ENCODE measurements around the gene HPCA.

Gene HPCA

DNA sequence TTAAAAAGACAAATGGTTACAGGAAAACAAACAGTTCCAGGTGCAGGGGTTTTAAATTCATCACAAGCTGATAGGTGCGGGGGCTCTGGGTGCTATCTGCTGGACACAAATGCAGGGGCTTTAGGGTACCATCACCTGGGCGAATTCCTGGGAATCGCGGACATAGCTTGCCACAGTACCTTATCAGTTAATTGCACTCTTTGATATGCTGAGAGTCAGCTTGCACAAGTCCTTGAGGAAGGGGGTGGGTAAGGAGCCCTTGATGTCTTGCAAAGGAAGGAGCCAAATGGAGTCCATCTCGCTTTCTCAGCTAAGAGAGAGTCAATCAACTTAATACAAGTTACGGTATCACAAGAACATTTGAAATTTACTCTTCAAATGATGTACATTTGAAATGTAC is 40.3 kb downstream of the HPCA start:
- no peak overlapping the region for H3K4me3 ChIP-seq (ENCODE audit: low read depth, low read length, poor library complexity, severe bottlenecking)
- H3K4me1 ChIP-seq (ENCODE audit: insufficient read depth, low read length, severe bottlenecking) = no peaks in the 10 kb centered on the region
- H3K9me2 ChIP-seq (ENCODE audit: low read depth, low read length) = no peaks in the 10 kb centered on the region
- H4K20me1 ChIP-seq (ENCODE audit: insufficient read depth, low read length) = no peaks in the 10 kb centered on the region
- H3K4me2 ChIP-seq (ENCODE audit: low read length) = no peak overlapping the region
- no peaks in the 10 kb centered on the region for H3F3A ChIP-seq (ENCODE audit: insufficient read depth, low read length)
- TF ChIP-seq EZH2 (IDR thresholded peaks at IDR 0.05; ENCODE audit: borderline replicate concordance, low read length) = no peak
- TF ChIP-seq, protein P1, sequence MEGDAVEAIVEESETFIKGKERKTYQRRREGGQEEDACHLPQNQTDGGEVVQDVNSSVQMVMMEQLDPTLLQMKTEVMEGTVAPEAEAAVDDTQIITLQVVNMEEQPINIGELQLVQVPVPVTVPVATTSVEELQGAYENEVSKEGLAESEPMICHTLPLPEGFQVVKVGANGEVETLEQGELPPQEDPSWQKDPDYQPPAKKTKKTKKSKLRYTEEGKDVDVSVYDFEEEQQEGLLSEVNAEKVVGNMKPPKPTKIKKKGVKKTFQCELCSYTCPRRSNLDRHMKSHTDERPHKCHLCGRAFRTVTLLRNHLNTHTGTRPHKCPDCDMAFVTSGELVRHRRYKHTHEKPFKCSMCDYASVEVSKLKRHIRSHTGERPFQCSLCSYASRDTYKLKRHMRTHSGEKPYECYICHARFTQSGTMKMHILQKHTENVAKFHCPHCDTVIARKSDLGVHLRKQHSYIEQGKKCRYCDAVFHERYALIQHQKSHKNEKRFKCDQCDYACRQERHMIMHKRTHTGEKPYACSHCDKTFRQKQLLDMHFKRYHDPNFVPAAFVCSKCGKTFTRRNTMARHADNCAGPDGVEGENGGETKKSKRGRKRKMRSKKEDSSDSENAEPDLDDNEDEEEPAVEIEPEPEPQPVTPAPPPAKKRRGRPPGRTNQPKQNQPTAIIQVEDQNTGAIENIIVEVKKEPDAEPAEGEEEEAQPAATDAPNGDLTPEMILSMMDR (IDR thresholded peaks at IDR 0.05; ENCODE audit: low read length) = no peak
- H3K27me3 ChIP-seq (ENCODE audit: insufficient read depth, low read length) = 0 out of 2 replicates have a peak, but pooled peaks cover 4% of the 10 kb centered on the region
- H3K36me3 ChIP-seq (ENCODE audit: insufficient read depth, low read length) = no peaks in the 10 kb centered on the region
- H3K27ac ChIP-seq (ENCODE audit: low read depth, low read length, poor library complexity, severe bottlenecking) = no peak overlapping the region
- no peak overlapping the region for H2AFZ ChIP-seq (ENCODE audit: low read length)
- no peak overlapping the region for H3K9ac ChIP-seq (ENCODE audit: low read length)
- H3K79me2 ChIP-seq (ENCODE audit: insufficient read depth, low read length) = no peaks in the 10 kb centered on the region
- no peaks in the 10 kb centered on the region for H3K9me3 ChIP-seq (ENCODE audit: low read length)

- 0 out of 2 replicates have a peak, but pooled peaks cover 4% of the 10 kb centered on the region for H3K27me3 ChIP-seq (ENCODE audit: insufficient read depth, low read length)
- no peaks in the 10 kb centered on the region for H3F3A ChIP-seq (ENCODE audit: insufficient read depth, low read length)
- H2AFZ ChIP-seq (ENCODE audit: low read length) = no peak overlapping the region
- TF ChIP-seq, protein P1 (IDR thresholded peaks at IDR 0.05; ENCODE audit: low read length) = no peak
- no peak for TF ChIP-seq EZH2 (IDR thresholded peaks at IDR 0.05; ENCODE audit: borderline replicate concordance, low read length)
- no peaks in the 10 kb centered on the region for H3K36me3 ChIP-seq (ENCODE audit: insufficient read depth, low read length)
- no peaks in the 10 kb centered on the region for H4K20me1 ChIP-seq (ENCODE audit: insufficient read depth, low read length)
- no peak overlapping the region for H3K4me2 ChIP-seq (ENCODE audit: low read length)
- no peak overlapping the region for H3K27ac ChIP-seq (ENCODE audit: low read depth, low read length, poor library complexity, severe bottlenecking)
- no peak overlapping the region for H3K4me3 ChIP-seq (ENCODE audit: low read depth, low read length, poor library complexity, severe bottlenecking)
- no peaks in the 10 kb centered on the region for H3K4me1 ChIP-seq (ENCODE audit: insufficient read depth, low read length, severe bottlenecking)
- no peak overlapping the region for H3K9ac ChIP-seq (ENCODE audit: low read length)
- H3K79me2 ChIP-seq (ENCODE audit: insufficient read depth, low read length) = no peaks in the 10 kb centered on the region
- no peaks in the 10 kb centered on the region for H3K9me2 ChIP-seq (ENCODE audit: low read depth, low read length)
- H3K9me3 ChIP-seq (ENCODE audit: low read length) = no peaks in the 10 kb centered on the region
These were observed 41.1 kb downstream of the HPCA start for GRCh38 chr1:32927441-32927840.

GRCh38 chr1:32928285-32928684 is 42.0 kb downstream of the HPCA start:
- Histone ChIP-seq H3K27ac (ENCODE audit: low read depth, low read length, poor library complexity, severe bottlenecking) (no peak overlapping the region), H3F3A (ENCODE audit: insufficient read depth, low read length) (no peaks in the 10 kb centered on the region), H3K4me2 (ENCODE audit: low read length) (no peak overlapping the region), H3K9me3 (ENCODE audit: low read length) (no peaks in the 10 kb centered on the region), H3K9me2 (ENCODE audit: low read depth, low read length) (no peaks in the 10 kb centered on the region), H3K4me3 (ENCODE audit: low read depth, low read length, poor library complexity, severe bottlenecking) (no peak overlapping the region), H3K36me3 (ENCODE audit: insufficient read depth, low read length) (no peaks in the 10 kb centered on the region), H4K20me1 (ENCODE audit: insufficient read depth, low read length) (no peaks in the 10 kb centered on the region), H3K9ac (ENCODE audit: low read length) (no peak overlapping the region), H3K79me2 (ENCODE audit: insufficient read depth, low read length) (no peaks in the 10 kb centered on the region), H3K4me1 (ENCODE audit: insufficient read depth, low read length, severe bottlenecking) (no peaks in the 10 kb centered on the region), H2AFZ (ENCODE audit: low read length) (no peak overlapping the region), H3K27me3 (ENCODE audit: insufficient read depth, low read length) (0 out of 2 replicates have a peak, but pooled peaks cover 4% of the 10 kb centered on the region)
- TF ChIP-seq EZH2 (IDR thresholded peaks at IDR 0.05; ENCODE audit: borderline replicate concordance, low read length) = no peak
- TF ChIP-seq, protein P1 (IDR thresholded peaks at IDR 0.05; ENCODE audit: low read length) = no peak

Data from OCI-LY1 (cell line).